H1 (cell line): Measurements from ENCODE around the gene VDR. TPM values are rescaled to one million over a fixed set of nuclear protein-coding genes. Genes with fewer than 3 reads are reported as not detected.

Experiments
- CTCF ChIA-PET: fragments of 300-600 bp; sonication (Branson Sonifier 250); formaldehyde crosslinking; loops from one replicate; lab custom pipeline; 2021; ENCODE audit not compliant: partially characterized antibody; lab: Charles Lee
- POLR2A ChIA-PET: fragments of 300-600 bp; sonication (Branson Sonifier 250); formaldehyde crosslinking; loops from one replicate; lab custom pipeline; 2021; ENCODE audit warnings: inconsistent platforms; ENCODE audit not compliant: partially characterized antibody; lab: Charles Lee
- DNase-seq, 2 experiments: peaks; one replicate each; pipeline versions ENCODE4 v3.0.0 to v3.0.0-alpha.2; 2010 to 2022; ENCODE audit warnings: low spot score in 2 of 2, low read depth in 1 of 2, mixed read lengths in 1 of 2
- FAIRE-seq: peaks from 2 replicates; lab custom pipeline; 2011; peaks lifted over from hg19 to GRCh38; lab: Jason Lieb, UNC
- H2AFZ ChIP-seq: 2 replicates; pipeline ENCODE4 v1.8.1; 2012; ENCODE audit warnings: low read length, inconsistent platforms
- H2AK5ac ChIP-seq: 2 replicates; pipeline ENCODE4 v1.6.1; 2013; ENCODE audit warnings: low read depth, low read length
- H2BK120ac ChIP-seq: replicated peaks from 2 replicates; pipeline ENCODE3; 2013; ENCODE audit warnings: low read depth, low read length, inconsistent platforms
- H2BK12ac ChIP-seq: 2 replicates; pipeline ENCODE4 v1.6.1; 2013; ENCODE audit warnings: low read depth, low read length
- H2BK15ac ChIP-seq: 2 replicates; pipeline ENCODE4 v1.6.1; 2013; ENCODE audit warnings: low read length
- H2BK20ac ChIP-seq: 2 replicates; pipeline ENCODE4 v1.6.1; 2013; ENCODE audit warnings: low read length
- H2BK5ac ChIP-seq: 2 replicates; pipeline ENCODE4 v1.6.1; 2013; ENCODE audit warnings: low read depth, low read length
- H3K14ac ChIP-seq: 2 replicates; pipeline ENCODE4 v1.6.1; 2013; ENCODE audit warnings: inconsistent platforms; ENCODE audit not compliant: insufficient read length
- H3K18ac ChIP-seq: 2 replicates; pipeline ENCODE4 v1.6.1; 2013; ENCODE audit warnings: low read length; ENCODE audit errors: extremely low read depth
- H3K23ac ChIP-seq: 2 replicates; pipeline ENCODE4 v1.6.1; 2013; ENCODE audit warnings: inconsistent platforms; ENCODE audit not compliant: insufficient read length
- H3K23me2 ChIP-seq: 2 replicates; pipeline ENCODE4 v1.6.1; 2013; ENCODE audit warnings: low read depth, low read length
- H3K27ac ChIP-seq: 2 replicates; pipeline ENCODE4 v1.6.1; 2011; ENCODE audit warnings: low read depth, low read length, inconsistent platforms
- H3K27me3 ChIP-seq, 4 experiments: replicated peaks in 1 of 4; 1 replicate in 1 of 4; 2 replicates in 3 of 4; pipeline versions ENCODE4 v1.6.1 to v1.8.1; 2011 to 2013; ENCODE audit warnings: low read length in 3 of 4, mild to moderate bottlenecking in 3 of 4, inconsistent platforms in 2 of 4, mixed read lengths in 2 of 4, moderate library complexity in 1 of 4; ENCODE audit not compliant: control insufficient read depth in 3 of 4, insufficient read depth in 3 of 4; ENCODE audit errors: extremely low read depth in 1 of 4
- H3K36me3 ChIP-seq, 4 experiments: 2 replicates each; pipeline versions ENCODE4 v1.6.1 to v1.8.1; 2011 to 2013; ENCODE audit warnings: mild to moderate bottlenecking in 4 of 4, low read length in 3 of 4, moderate library complexity in 2 of 4, control low read depth in 1 of 4, inconsistent platforms in 1 of 4; ENCODE audit not compliant: insufficient read depth in 4 of 4, control insufficient read depth in 2 of 4
- H3K4ac ChIP-seq: replicated peaks from 2 replicates; pipeline ENCODE3; 2013; ENCODE audit warnings: low read length, low read depth, mixed read lengths, inconsistent platforms; ENCODE audit not compliant: insufficient read length
- H3K4me1 ChIP-seq, 4 experiments: replicated peaks in 1 of 4; 1 replicate in 1 of 4; 2 replicates in 3 of 4; pipeline versions ENCODE4 v1.6.1 to v1.8.1; 2011 to 2013; ENCODE audit warnings: low read length in 3 of 4, inconsistent platforms in 2 of 4, mixed read lengths in 1 of 4; ENCODE audit not compliant: insufficient read depth in 4 of 4, control insufficient read depth in 3 of 4
- H3K4me2 ChIP-seq, 2 experiments: 2 replicates each; pipeline versions ENCODE4 v1.6.1 to v1.8.1; 2011 to 2013; ENCODE audit warnings: low read depth in 2 of 2, low read length in 2 of 2, control low read depth in 1 of 2, inconsistent platforms in 1 of 2, mild to moderate bottlenecking in 1 of 2; ENCODE audit not compliant: insufficient read depth in 1 of 2
- H3K4me3 ChIP-seq, 4 experiments: fragments of 200-600, 300-600 bp in 1 of 4; sonication (generic), shearing (Covaris generic), sonication (Bioruptor Twin) in 1 of 4; 2 replicates each; pipeline versions ENCODE4 v1.5.1 to v1.8.1; 2011 to 2016; ENCODE audit warnings: low read length in 4 of 4, low read depth in 3 of 4, control low read depth in 2 of 4, inconsistent platforms in 2 of 4, mild to moderate bottlenecking in 2 of 4, mixed read lengths in 1 of 4, moderate library complexity in 1 of 4; ENCODE audit not compliant: insufficient read depth in 2 of 4; ENCODE audit errors: extremely low read depth in 1 of 4
- H3K56ac ChIP-seq: replicated peaks from 2 replicates; pipeline ENCODE3; 2013; ENCODE audit warnings: low read depth, mild to moderate bottlenecking, mixed read lengths, low read length, inconsistent platforms; ENCODE audit not compliant: insufficient read length
- H3K79me1 ChIP-seq: 2 replicates; pipeline ENCODE4 v1.6.1; 2013; ENCODE audit warnings: low read depth, low read length, control low read depth
- H3K79me2 ChIP-seq, 2 experiments: 2 replicates each; pipeline versions ENCODE4 v1.6.1 to v1.8.1; 2012 to 2013; ENCODE audit warnings: low read length in 2 of 2, mild to moderate bottlenecking in 2 of 2, inconsistent platforms in 1 of 2; ENCODE audit not compliant: insufficient read depth in 2 of 2, control insufficient read depth in 1 of 2
- H3K9ac ChIP-seq, 4 experiments: replicated peaks in 1 of 4; 1 replicate in 1 of 4; 2 replicates in 3 of 4; pipeline versions ENCODE4 v1.6.1 to v1.8.1; 2011 to 2013; ENCODE audit warnings: low read depth in 3 of 4, low read length in 3 of 4, control low read depth in 2 of 4, mild to moderate bottlenecking in 2 of 4, moderate library complexity in 2 of 4, inconsistent platforms in 1 of 4; ENCODE audit errors: extremely low read depth in 1 of 4
- H3K9me3 ChIP-seq, 2 experiments: 2 replicates each; pipeline versions ENCODE4 v1.6.1 to v1.8.1; 2012 to 2013; ENCODE audit warnings: mild to moderate bottlenecking in 2 of 2, moderate library complexity in 2 of 2, control low read depth in 1 of 2, inconsistent platforms in 1 of 2, low read depth in 1 of 2, low read length in 1 of 2, mixed read lengths in 1 of 2; ENCODE audit not compliant: insufficient read depth in 2 of 2
- H4K20me1 ChIP-seq, 2 experiments: replicated peaks in 1 of 2; 2 replicates each; pipeline versions ENCODE3 to v1.8.1; 2011 to 2013; ENCODE audit warnings: inconsistent platforms in 2 of 2, low read length in 2 of 2, mild to moderate bottlenecking in 1 of 2; ENCODE audit not compliant: insufficient read depth in 2 of 2, control insufficient read depth in 1 of 2
- H4K5ac ChIP-seq: 2 replicates; pipeline ENCODE4 v1.6.1; 2013; ENCODE audit warnings: low read length, low read depth, mixed read lengths, inconsistent platforms; ENCODE audit not compliant: insufficient read length
- H4K8ac ChIP-seq: 2 replicates; pipeline ENCODE4 v1.8.0; 2013; ENCODE audit warnings: mild to moderate bottlenecking, moderate library complexity, low read length, inconsistent platforms; ENCODE audit not compliant: insufficient read depth; ENCODE audit errors: extremely low read depth
- H4K91ac ChIP-seq: replicated peaks from 2 replicates; pipeline ENCODE3; 2013; ENCODE audit warnings: low read length, mixed read lengths, inconsistent platforms; ENCODE audit not compliant: insufficient read length
- ASH2L ChIP-seq: fragments of 200-600, 300-600 bp; sonication (generic); IDR thresholded peaks from one replicate; pipeline ENCODE4 v1.7.1; 2017; ENCODE audit warnings: low read length
- BCL11A ChIP-seq, 2 experiments: IDR thresholded peaks; one replicate each; pipeline ENCODE4 v1.6.1; 2011; ENCODE audit warnings: low read depth in 2 of 2, low read length in 2 of 2, mild to moderate bottlenecking in 2 of 2
- MAX ChIP-seq: IDR thresholded peaks from 2 replicates; pipeline ENCODE4 v1.6.1; 2012; ENCODE audit warnings: inconsistent platforms
- PHF8 ChIP-seq: fragments of 200-600 bp; sonication (generic); conservative IDR thresholded peaks from 2 replicates; pipeline ENCODE4 v1.7.1; 2012; ENCODE audit warnings: low read depth, mild to moderate bottlenecking, inconsistent platforms, low read length, moderate library complexity
- RAD21 ChIP-seq, 2 experiments: IDR thresholded peaks in 1 of 2; conservative IDR thresholded peaks in 1 of 2; 2 replicates each; pipeline ENCODE4 v1.6.1; 2011; ENCODE audit warnings: low read depth in 2 of 2, low read length in 2 of 2, improper control_type of control experiment in 1 of 2, inconsistent platforms in 1 of 2, mild to moderate bottlenecking in 1 of 2, moderate library complexity in 1 of 2
- ZNF274 ChIP-seq: IDR thresholded peaks from 2 replicates; pipeline ENCODE4 v1.7.0; 2012; ENCODE audit warnings: low read length, borderline replicate concordance; ENCODE audit errors: extremely low read depth
- WGBS, 2 experiments: shearing (Covaris generic) in 1 of 2; methylation state at CpG; one replicate each; pipeline versions ENCODE4 v1.1.6 to v1.1.7; 2013 to 2015; ENCODE audit warnings: low lambda C conversion rate in 2 of 2, mixed read lengths in 2 of 2, inconsistent platforms in 1 of 2, low coverage in 1 of 2, missing lambda C conversion rate in 1 of 2; ENCODE audit not compliant: insufficient replicate concordance in 2 of 2, insufficient coverage in 1 of 2, insufficient read length in 1 of 2; ENCODE audit errors: extremely low coverage in 1 of 2, missing lambda C conversion rate in 1 of 2; 5-methylcytosine and 5-hydroxymethylcytosine counted together
- polyA plus RNA-seq, 7 experiments: library from polyadenylated mRNA; depleted of rRNA in 3 of 7; stranded (reverse) in 5 of 7; unstranded in 2 of 7; fragments of >200 nt in 5 of 7; fragments of 200-250 nt in 2 of 7; gene quantifications; 1 replicate in 5 of 7; 2 replicates in 1 of 7; 4 replicates in 1 of 7; pipeline versions ENCODE4 v1.2.1 to v1.2.3, GENCODE V29; 2011 to 2013; ENCODE audit warnings: missing spikeins in 2 of 7, mixed read lengths in 2 of 7
- total RNA-seq: library from RNA; stranded (reverse); fragmentation: NEBNext Ultra II Directional; extraction: Animal tissue kit (Norgen Biotek cat#: 25700); gene quantifications from 2 replicates; pipeline ENCODE4 v1.2.1, GENCODE V29; 2021
- TF ChIP-seq, protein P1 (sequence below), 3 experiments: IDR thresholded peaks; 1 replicate in 2 of 3; 2 replicates in 1 of 3; pipeline versions ENCODE4 v1.5.1 to v1.6.1; 2011; ENCODE audit warnings: low read length in 3 of 3, mild to moderate bottlenecking in 3 of 3, inconsistent platforms in 2 of 3, low read depth in 1 of 3, moderate library complexity in 1 of 3; ENCODE audit not compliant: insufficient read depth in 1 of 3; ENCODE audit errors: control extremely low read depth in 1 of 3

VDR gene
- total and polyA plus RNA-seq, 2 of the 8 experiments (the other 6 are each of a cell fraction or from before 2014, with no cell fraction given), result 0.44 to 0.65 TPM

- ChIA-PET CTCF (interaction anchor here (0.6 to 8.1 kb wide), 41 partner anchors 9 to 654 kb away, joined by 3 to 82 read pairs (median 4); partner anchors contain the start of genes TMEM106C and VDR), POLR2A (interaction anchor here (1.7 kb wide), 1 partner anchor 44 kb away, joined by 8 read pairs; the partner anchor contains the start of gene VDR)
- no peak overlapping the region for H3K23ac ChIP-seq
- H3K9me3 ChIP-seq, result no peaks in the 10 kb centered on the region
- H4K8ac ChIP-seq, result no peak overlapping the region
- peak overlapping the region; percentile 20 for H4K91ac ChIP-seq
- H4K20me1 ChIP-seq, result peaks cover 0 to 1% of the 10 kb centered on the region in 2 experiments
- H3K14ac ChIP-seq, result no peak overlapping the region
- no peaks in the 10 kb centered on the region for H3K79me2 ChIP-seq
- no peak overlapping the region for H2BK20ac ChIP-seq
- no peaks in the 10 kb centered on the region; a peak in 2 of 7 replicates for H3K4me1 ChIP-seq
- no peak overlapping the region for H4K5ac ChIP-seq
- no peak overlapping the region for H2BK12ac ChIP-seq
- H2BK5ac ChIP-seq, result 0 out of 2 replicates have a peak overlapping the region, but pooled peaks have one; percentile 71
- H3K18ac ChIP-seq, result no peak overlapping the region
- H3K4me2 ChIP-seq, result no peak overlapping the region
- H2BK120ac ChIP-seq, result no peak overlapping the region
- no peaks in the 10 kb centered on the region for H3K36me3 ChIP-seq
- no peak overlapping the region for H3K4me3 ChIP-seq
- H3K27ac ChIP-seq, result no peak overlapping the region
- H3K23me2 ChIP-seq, result peaks cover 1% of the 10 kb centered on the region; the same call in 1 of the 2 replicates
- H3K56ac ChIP-seq, result no peak overlapping the region
- H3K79me1 ChIP-seq, result no peaks in the 10 kb centered on the region
- no peak overlapping the region for H3K9ac ChIP-seq
- FAIRE-seq (no peak), DNase-seq (peak; percentile 61 to 87)
- H2BK15ac ChIP-seq, result no peak overlapping the region
- H3K27me3 ChIP-seq, result no peaks in the 10 kb centered on the region; a peak in 1 of 7 replicates
- 60% methylated on average over 32 of the region's 32 CpGs; no CpG with 5 or more reads in 1 of the 2 experiments for WGBS, 2 experiments
- H2AK5ac ChIP-seq, result no peak overlapping the region
- no peak overlapping the region for H3K4ac ChIP-seq
- no peak overlapping the region for H2AFZ ChIP-seq
- TF ChIP-seq, protein P1, sequence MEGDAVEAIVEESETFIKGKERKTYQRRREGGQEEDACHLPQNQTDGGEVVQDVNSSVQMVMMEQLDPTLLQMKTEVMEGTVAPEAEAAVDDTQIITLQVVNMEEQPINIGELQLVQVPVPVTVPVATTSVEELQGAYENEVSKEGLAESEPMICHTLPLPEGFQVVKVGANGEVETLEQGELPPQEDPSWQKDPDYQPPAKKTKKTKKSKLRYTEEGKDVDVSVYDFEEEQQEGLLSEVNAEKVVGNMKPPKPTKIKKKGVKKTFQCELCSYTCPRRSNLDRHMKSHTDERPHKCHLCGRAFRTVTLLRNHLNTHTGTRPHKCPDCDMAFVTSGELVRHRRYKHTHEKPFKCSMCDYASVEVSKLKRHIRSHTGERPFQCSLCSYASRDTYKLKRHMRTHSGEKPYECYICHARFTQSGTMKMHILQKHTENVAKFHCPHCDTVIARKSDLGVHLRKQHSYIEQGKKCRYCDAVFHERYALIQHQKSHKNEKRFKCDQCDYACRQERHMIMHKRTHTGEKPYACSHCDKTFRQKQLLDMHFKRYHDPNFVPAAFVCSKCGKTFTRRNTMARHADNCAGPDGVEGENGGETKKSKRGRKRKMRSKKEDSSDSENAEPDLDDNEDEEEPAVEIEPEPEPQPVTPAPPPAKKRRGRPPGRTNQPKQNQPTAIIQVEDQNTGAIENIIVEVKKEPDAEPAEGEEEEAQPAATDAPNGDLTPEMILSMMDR (IDR thresholded peaks at IDR 0.05; ENCODE audit: control extremely low read depth in 1 of 3, insufficient read depth in 1 of 3, low read depth in 1 of 3, low read length in 3 of 3), result peak in 2 of 3 experiments; percentile 92 to 93; a peak in 3 of 4 replicates
- no peak for TF ChIP-seq PHF8
- TF ChIP-seq RAD21 (IDR thresholded peaks at IDR 0.05 in 1 of 2, conservative IDR thresholded peaks at IDR 0.05 in 1 of 2; ENCODE audit: low read depth in 2 of 2, low read length in 2 of 2), result peak; percentile 78 to 85
- TF ChIP-seq BCL11A (IDR thresholded peaks at IDR 0.05; ENCODE audit: low read depth in 2 of 2, low read length in 2 of 2), result no peak
- TF ChIP-seq ASH2L, result no peak
- TF ChIP-seq ZNF274, result no peak
- TF ChIP-seq MAX, result 0 out of 2 replicates have a peak, but pooled peaks have one; percentile 45
Observed at GRCh38 chr12:47949441-47950341, 44.9 kb upstream of the VDR start.
